Stimulated activated CD8-positive, alpha-beta memory T cell treated with anti-CD3 and anti-CD28 coated beads, Interleukin-15, amount 100 ng/mL, for 48 hours (primary cell): Measurements from ENCODE around the gene INTS4.
"Not testable (repeated sequence)": the region's sequence is repeated elsewhere in the genome, so short reads cannot be mapped to it uniquely, and the experiment has no call there.

Experiments used
- DNase-seq, 2 donors: peaks; one replicate each; pipeline ENCODE4 v3.0.0-alpha.2; 2020; ENCODE audit warnings: low read depth in 2 of 2

INTS4 gene

GRCh38 chr11:77879218-77879617 lies 115.2 kb downstream of the INTS4 start:
- DNase-seq, result no peak

- not testable (repeated sequence) for DNase-seq
Observed at GRCh38 chr11:77878247-77878646, 116.2 kb downstream of the INTS4 start.

- DNase-seq, result no peak
Observed at GRCh38 chr11:77876045-77876444, 118.4 kb downstream of the INTS4 start.

GRCh38 chr11:77874206-77874605 lies 120.3 kb downstream of the INTS4 start:
- DNase-seq, result no peak

GRCh38 chr11:77873345-77873744 lies 121.1 kb downstream of the INTS4 start:
- no peak for DNase-seq

- no peak for DNase-seq
Observed at GRCh38 chr11:77871855-77872254, 122.6 kb downstream of the INTS4 start.

- DNase-seq, result no peak
Observed at GRCh38 chr11:77868744-77869143, 125.7 kb downstream of the INTS4 start.

GRCh38 chr11:77866336-77866735 lies 128.1 kb downstream of the INTS4 start:
- no peak for DNase-seq

GRCh38 chr11:77865805-77866204 lies 128.7 kb downstream of the INTS4 start:
- DNase-seq, result no peak

GRCh38 chr11:77861444-77861843 lies 133.0 kb downstream of the INTS4 start:
- not testable (repeated sequence) for DNase-seq

- DNase-seq, result not testable (repeated sequence)
Observed at GRCh38 chr11:77857906-77858457, 136.5 kb downstream of the INTS4 start.

GRCh38 chr11:77854838-77855237 lies 139.6 kb downstream of the INTS4 start:
- no peak for DNase-seq

- no peak for DNase-seq
Observed at GRCh38 chr11:77851503-77851902, 143.0 kb downstream of the INTS4 start.

- not testable (repeated sequence) for DNase-seq
Observed at GRCh38 chr11:77843700-77844099, 150.8 kb downstream of the INTS4 start.

- DNase-seq, result no peak
Observed at GRCh38 chr11:77842441-77843121, 151.9 kb downstream of the INTS4 start.

GRCh38 chr11:77833302-77833701 lies 161.2 kb downstream of the INTS4 start:
- no peak for DNase-seq

GRCh38 chr11:77828926-77829325 lies 165.5 kb downstream of the INTS4 start:
- no peak for DNase-seq
